OCI-LY3 (cell line): ENCODE data around the gene TH.

Experiments
- CTCF ChIP-seq: fragments of 200-600, 300-600 bp; sonication (generic); IDR thresholded peaks from 2 replicates; pipeline ENCODE4 v1.5.1; 2014; ENCODE audit warnings: antibody characterized with exemption, low read length, low read depth
- EZH2phosphoT487 ChIP-seq: fragments of 200-600 bp; shearing (Covaris generic); IDR thresholded peaks from 2 replicates; pipeline ENCODE4 v1.6.1; 2018; ENCODE audit warnings: antibody characterized with exemption, mixed run types, low read depth

GRCh38 chr11:2209370-2209801, 37.8 kb upstream of the TH start:
- TF ChIP-seq CTCF (no peak), EZH2phosphoT487 (no peak)
